ENCODE data around the gene AMHR2.

AMHR2 gene

GRCh38 chr12:53453953-53454640 is 30.4 kb downstream of the AMHR2 start:
- no peak for DNase-seq

- DNase-seq, result no peak
Measured at GRCh38 chr12:53454707-53455106, 31.1 kb downstream of the AMHR2 start.

DNA sequence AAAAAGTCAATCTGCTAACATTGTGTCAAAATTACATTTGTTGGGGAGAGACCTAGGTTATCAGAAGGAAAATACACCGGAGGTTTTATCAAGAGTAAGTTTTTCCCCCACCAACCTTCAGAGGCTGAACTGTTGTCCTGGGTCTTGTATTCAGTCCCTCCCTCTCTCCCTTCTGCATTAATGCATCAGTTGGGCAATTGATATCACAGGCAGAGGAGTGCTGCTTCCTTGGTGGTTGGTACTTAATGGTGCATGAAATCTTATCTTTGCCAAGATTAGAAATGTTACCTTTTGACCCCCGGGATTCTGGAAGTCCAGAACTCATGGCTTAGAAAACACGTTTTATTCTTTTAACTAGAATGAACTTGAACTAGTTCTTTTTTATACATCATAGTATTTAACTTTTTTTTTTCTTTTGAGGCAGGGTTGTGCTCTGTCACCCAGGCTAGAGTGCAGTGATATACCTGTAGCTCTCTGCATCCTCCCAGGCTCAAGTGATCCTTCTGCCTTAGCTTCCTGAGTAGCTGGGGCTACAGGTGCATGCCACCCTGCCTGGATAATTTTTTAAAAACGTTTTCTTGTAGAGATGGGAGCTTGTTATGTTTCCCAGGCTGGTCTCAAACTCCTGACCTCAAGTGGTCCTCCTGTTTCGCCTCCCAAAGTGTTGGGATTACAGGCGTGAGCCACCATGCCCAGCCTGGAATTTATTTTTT is 33.2 kb downstream of the AMHR2 start:
- DNase-seq, result no peak

DNA sequence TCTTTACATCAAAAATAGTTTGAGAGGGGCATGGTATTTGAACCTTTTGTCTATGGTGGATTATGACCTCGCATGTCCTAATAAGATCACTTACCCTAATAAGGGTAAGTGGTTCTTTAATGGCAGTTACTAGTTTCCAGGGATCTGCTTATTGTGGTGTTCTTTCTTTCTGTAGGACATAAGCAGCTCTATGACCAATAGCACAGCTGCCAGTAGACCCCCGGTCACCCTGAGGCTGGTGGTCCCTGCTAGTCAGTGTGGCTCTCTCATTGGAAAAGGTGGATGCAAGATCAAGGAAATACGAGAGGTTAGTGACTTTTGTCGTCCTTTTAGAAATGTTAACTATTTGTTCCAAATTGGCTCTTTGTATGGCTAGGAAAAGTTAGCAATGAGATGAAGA is 35.4 kb downstream of the AMHR2 start:
- DNase-seq, result no peak

- no peak for DNase-seq
Measured at GRCh38 chr12:53461059-53461458, 37.4 kb downstream of the AMHR2 start.

GRCh38 chr12:53461591-53461990 is 37.9 kb downstream of the AMHR2 start:
- DNase-seq, result no peak

DNA sequence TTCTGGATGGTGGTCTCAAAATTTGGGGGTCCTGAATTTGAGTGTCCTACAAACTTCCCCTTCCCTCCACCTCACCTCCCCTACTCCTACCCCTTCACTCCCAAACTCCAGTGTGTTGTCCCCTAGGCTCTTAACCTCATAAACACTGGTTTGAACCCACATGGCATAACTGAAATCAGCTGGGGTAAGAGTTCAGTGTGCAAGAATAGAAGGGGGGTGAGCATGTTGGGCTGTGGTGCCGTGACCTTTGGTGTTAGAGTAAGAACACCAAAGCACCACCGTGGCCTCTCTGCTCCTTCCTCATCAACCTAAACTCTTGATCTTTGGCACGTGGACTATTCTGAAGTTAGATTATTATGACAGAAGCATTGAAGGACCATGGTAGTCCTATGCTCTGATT is 39.3 kb downstream of the AMHR2 start:
- DNase-seq, result no peak

GRCh38 chr12:53463802-53464560 is 40.3 kb downstream of the AMHR2 start:
- DNase-seq, result no peak

DNA sequence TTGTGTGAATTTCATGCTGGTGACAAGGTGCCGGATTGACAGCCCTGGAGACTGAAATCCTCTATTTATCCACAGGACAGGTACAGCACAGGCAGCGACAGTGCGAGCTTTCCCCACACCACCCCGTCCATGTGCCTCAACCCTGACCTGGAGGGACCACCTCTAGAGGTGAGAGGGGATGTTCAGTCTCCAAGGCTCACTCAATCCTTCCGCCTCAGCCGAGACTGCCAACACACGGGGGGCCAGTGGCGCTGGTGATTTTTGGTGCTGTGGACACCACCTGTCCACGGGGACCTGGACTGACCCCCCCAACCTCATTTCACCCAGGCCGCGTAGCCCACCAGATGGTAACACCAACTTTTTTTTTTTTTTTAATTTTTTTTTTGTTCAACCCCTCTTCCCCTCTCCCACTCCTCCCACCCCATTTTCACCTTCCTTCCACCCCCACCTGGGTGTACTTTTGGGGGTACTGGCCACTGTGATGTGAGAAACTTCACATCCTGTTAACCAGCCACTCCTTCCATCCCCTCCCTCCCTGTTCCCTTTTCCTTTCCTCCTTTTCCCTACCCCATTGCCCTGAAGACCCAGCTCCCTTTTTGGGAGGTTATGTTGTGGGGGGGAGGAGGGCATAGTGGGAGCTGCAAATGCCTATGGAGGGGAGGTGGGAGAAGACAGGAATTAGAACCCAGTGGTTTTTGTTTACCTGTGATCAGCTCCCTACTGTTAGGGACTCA is 41.2 kb downstream of the AMHR2 start:
- DNase-seq, result no peak

- no peak for DNase-seq
Measured at GRCh38 chr12:53465679-53466078, 42.0 kb downstream of the AMHR2 start.

DNA sequence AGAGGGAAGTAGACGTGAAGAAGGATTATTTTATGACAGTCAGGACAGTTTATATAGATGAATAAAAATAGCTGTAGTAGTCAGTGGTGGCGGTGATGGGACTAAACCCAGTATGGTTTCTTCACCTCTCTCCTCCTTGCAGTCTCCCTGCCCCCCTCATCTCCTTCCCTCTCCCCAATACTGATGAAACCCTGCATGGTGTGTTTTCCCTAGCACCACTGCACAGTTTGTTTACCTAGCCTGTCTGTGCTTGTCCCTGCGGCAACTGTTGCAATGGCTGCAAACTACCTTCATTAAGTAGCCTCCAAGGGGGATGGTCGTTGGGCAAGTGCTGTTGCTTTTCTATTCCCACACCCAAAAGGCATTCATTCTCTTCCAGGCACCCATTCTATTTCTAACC is 43.0 kb downstream of the AMHR2 start:
- DNase-seq, result no peak

GRCh38 chr12:53467082-53467481 is 43.4 kb downstream of the AMHR2 start:
- no peak for DNase-seq

DNA sequence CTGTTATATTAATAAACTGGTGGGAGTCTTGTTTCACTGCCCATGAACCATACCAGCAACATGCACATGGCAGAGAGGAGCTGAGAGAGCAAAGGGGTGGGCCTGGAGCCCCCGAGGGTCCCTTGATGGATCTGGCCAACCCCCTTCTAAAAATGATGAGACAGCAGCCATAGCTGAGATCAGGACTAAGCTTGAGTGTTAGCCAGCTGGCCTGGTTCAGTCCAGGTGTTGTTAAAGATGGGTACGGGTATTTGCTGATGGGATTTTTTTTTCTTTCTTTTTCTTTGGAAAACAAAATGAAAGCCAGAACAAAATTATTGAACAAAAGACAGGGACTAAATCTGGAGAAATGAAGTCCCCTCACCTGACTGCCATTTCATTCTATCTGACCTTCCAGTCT is 44.2 kb downstream of the AMHR2 start:
- DNase-seq, result no peak

GRCh38 chr12:53468282-53468681 is 44.6 kb downstream of the AMHR2 start:
- no peak for DNase-seq

- no peak for DNase-seq
Measured at GRCh38 chr12:53472056-53472582, 48.5 kb downstream of the AMHR2 start.

GRCh38 chr12:53474077-53474476 is 50.4 kb downstream of the AMHR2 start:
- no peak for DNase-seq

DNA sequence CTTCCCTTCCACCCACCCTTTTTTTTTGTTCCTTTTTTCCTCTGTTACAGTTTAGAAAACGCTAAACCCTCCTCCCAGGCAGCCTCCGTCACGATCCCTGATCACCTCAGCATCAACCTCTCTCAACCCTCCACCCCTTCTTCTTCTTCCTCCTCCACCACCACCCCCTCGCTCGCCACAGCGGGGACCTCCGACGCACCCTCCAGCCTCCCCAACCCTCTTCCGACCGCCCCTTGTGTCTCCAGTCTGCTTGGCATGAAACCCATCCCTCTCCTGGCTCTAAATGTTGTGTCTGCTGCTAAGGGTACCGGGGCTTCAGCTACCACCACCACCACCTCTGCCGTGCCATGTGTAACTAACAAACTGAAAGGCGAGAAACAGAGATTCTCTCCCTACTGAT is 51.2 kb downstream of the AMHR2 start:
- DNase-seq, result no peak

- no peak for DNase-seq
Measured at GRCh38 chr12:53476769-53477209, 53.1 kb downstream of the AMHR2 start.

- no peak for DNase-seq
Measured at GRCh38 chr12:53478865-53479264, 55.2 kb downstream of the AMHR2 start.

GRCh38 chr12:53479331-53479730 is 55.7 kb downstream of the AMHR2 start:
- no peak for DNase-seq

DNA sequence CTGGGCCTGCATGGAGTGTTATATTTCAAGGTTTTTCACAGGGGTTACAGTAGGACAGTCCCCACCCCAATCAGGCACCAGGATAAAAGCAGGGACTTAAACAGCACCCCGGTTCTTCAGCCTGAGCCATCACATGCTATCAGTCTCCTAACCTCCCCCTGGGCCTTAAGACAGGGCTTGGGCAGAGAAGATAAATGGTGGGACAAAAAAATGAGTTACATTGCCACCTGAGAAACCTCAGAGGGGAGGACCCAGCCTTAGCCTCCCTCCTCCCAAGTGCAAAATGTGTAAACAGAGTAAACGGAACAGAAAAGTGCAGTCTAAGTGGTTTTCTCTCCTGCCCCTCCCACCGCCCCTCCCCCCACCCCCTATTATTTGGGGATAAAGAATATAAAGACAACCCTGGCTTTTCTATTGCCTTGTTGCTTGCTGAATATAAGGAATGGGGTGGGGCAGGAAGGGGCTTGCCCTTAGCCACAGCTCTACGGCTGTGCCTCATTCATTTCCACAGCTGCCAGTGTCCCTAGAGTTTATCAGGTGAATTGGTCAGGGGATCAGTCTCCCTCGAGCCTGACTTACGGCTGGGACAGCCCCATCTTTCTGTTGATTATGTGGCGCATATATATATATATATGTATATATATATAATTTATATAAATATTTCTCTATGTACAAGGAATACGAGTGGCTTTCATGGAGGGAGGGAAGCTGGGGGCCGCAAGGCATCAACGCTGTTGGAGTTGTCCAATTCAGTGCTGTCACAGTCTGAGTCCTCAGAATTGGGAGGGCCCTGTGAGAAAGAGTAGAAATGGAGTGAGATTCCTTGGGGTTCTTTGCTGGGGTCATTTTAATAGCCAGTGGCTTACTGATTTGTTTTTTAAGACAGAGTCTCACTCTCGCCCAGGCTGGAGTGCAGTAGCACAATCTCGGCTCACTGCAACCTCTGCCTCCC is 57.1 kb downstream of the AMHR2 start:
- peak; percentile 56 for DNase-seq

All from activated CD8-positive, alpha-beta memory T cell treated with anti-CD3 and anti-CD28 coated beads, Interleukin-2, amount 50 U/mL, for 48 hours (primary cell).